BLaER1 (cell line): ENCODE measurements around the gene ALPL.
"Not testable (repeated sequence)": the region's sequence is repeated elsewhere in the genome, so short reads cannot be mapped to it uniquely, and the experiment has no call there.

Experiments
- H3K27ac ChIP-seq: shearing (Covaris generic); formaldehyde crosslinking; 2 replicates; pipeline ENCODE4 v1.8.1; 2022
- H3K27me3 ChIP-seq: shearing (Covaris generic); formaldehyde crosslinking; 2 replicates; pipeline ENCODE4 v1.8.1; 2022
- H3K36me3 ChIP-seq: shearing (Covaris generic); formaldehyde crosslinking; 2 replicates; pipeline ENCODE4 v1.8.1; 2022
- H3K4me1 ChIP-seq: shearing (Covaris generic); formaldehyde crosslinking; 2 replicates; pipeline ENCODE4 v1.8.1; 2022
- H3K4me2 ChIP-seq: shearing (Covaris generic); formaldehyde crosslinking; 2 replicates; pipeline ENCODE4 v1.8.1; 2022
- H3K4me3 ChIP-seq: shearing (Covaris generic); formaldehyde crosslinking; 2 replicates; pipeline ENCODE4 v1.8.1; 2022
- H3K9ac ChIP-seq: shearing (Covaris generic); formaldehyde crosslinking; 2 replicates; pipeline ENCODE4 v1.8.1; 2022
- H3K9me3 ChIP-seq: shearing (Covaris generic); formaldehyde crosslinking; 2 replicates; pipeline ENCODE4 v1.8.1; 2022
- H4K20me1 ChIP-seq: shearing (Covaris generic); formaldehyde crosslinking; 2 replicates; pipeline ENCODE4 v1.8.1; 2022
- Cebpa-rat ChIP-seq: shearing (Covaris generic); IDR thresholded peaks from 2 replicates; pipeline ENCODE4 v1.8.1; 2022

The ALPL gene

DNA sequence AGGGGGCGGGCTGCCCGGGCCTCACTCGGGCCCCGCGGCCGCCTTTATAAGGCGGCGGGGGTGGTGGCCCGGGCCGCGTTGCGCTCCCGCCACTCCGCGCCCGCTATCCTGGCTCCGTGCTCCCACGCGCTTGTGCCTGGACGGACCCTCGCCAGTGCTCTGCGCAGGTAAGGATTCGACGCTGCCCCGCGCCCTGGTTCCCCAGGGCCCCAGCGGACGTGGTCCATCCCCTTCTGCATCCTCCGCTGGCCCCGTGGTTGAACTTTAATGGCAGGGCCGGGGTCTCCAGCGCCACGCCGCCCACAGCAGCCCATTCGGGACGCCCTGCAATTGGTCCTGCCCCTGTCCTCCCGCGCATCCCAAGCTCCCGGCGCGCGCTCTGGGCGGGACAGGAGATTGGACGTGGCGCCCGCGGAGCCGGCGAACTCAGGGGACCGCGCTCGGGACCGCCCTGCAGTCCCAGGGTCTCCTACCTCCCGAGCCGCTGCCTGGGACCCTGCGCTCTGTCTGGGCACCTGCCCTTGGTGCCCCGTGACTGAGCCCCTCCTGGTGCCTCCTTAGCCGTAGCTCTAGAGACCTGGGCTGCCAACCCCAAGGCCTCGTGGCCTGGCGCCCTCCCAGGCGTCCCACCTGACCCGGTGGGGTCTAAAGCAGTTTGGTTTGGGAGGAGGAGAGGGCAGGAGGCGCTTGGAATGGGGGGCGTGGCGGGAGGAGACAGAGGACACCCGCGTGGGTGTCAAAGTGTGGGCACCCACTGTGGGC is at the start of gene ALPL:
Gene ALPL, plus strand, starts transcription at position 73 of the 762 bp plus-strand sequence. CDS start 44,659 bp downstream, outside the sequence.
- Histone ChIP-seq H3K27me3 (peaks cover 29% of the 10 kb centered on the region), H3K4me2 (peak within 1 kb of the TSS; percentile 45), H3K9me3 (no peaks in the 10 kb centered on the region), H3K4me3 (no peak within 1 kb of the TSS), H3K27ac (no peak within 1 kb of the TSS), H3K9ac (no peak within 1 kb of the TSS), H3K4me1 (peaks cover 21% of the 10 kb centered on the region), H4K20me1 (peaks cover 6% of the 10 kb centered on the region; the same call in 1 of the 2 replicates), H3K36me3 (no peaks in the 10 kb centered on the region)
- no peak for TF ChIP-seq Cebpa-rat

DNA sequence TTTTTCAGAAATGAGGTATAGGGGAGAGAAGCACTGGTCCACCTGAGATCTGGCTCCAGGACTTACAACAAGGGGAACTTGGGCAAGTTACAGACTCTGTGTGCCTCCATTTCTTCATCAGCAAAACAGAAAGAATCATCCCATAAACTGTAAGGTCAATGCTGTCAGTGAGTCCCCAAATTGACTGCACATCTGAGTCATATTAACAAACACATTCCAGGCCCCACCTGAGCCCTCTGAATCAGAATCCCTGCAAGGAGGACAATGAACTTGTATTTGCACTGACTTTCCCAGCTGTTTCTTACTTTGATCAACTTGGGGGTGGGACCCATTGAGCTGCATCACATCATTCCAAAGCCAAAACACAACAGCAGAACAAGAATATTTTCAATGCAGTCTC is 44.1 kb upstream of the ALPL start:
- not testable (repeated sequence) for H3K9me3 ChIP-seq, H3K9ac ChIP-seq, H3K27ac ChIP-seq, H3K36me3 ChIP-seq, H4K20me1 ChIP-seq, H3K4me2 ChIP-seq, H3K4me1 ChIP-seq, H3K27me3 ChIP-seq, H3K4me3 ChIP-seq

DNA sequence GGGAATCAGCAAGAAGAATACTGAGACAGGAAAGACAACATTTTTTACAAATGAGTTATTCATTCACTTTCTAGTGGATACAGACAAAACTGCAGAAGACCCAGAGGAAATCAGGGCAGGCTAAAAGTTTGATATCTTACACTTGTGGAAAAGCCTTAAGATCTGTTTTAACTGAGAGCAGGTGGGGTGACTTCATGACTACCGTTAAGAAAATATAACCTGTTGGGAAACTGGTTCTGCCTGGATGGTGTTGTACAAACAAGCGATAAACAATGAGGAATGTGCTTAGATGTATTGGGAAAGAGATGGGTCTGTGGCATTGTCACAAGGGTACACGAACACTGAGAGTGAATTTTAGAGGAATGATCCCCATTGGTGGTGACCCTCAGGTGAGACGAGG is 41.3 kb upstream of the ALPL start:
- H3K9me3 ChIP-seq, H3K27me3 ChIP-seq, H3K36me3 ChIP-seq, H3K4me2 ChIP-seq, H4K20me1 ChIP-seq, H3K4me1 ChIP-seq, H3K4me3 ChIP-seq, H3K27ac ChIP-seq, H3K9ac ChIP-seq: not testable (repeated sequence)

DNA sequence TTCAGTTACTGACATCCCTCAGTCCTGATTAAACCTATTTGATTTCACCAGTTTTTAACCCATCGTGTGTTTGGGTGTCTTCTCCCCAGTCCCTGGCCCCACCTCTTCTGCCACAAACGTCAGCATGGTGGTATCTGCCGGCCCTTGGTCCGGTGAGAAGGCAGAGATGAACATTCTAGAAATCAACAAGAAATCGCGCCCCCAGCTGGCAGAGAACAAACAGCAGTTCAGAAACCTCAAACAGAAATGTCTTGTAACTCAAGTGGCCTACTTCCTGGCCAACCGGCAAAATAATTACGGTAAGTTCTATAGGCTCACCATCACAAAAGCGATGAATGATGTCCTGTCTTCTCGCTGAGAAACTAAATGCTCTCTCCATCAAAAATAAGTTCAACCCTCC is 40.6 kb upstream of the ALPL start:
- Histone ChIP-seq H3K27ac (no peak overlapping the region), H4K20me1 (no peaks in the 10 kb centered on the region), H3K36me3 (0 out of 2 replicates have a peak, but pooled peaks cover 4% of the 10 kb centered on the region), H3K9ac (no peak overlapping the region), H3K4me1 (no peaks in the 10 kb centered on the region), H3K9me3 (no peaks in the 10 kb centered on the region), H3K4me3 (no peak overlapping the region), H3K27me3 (no peaks in the 10 kb centered on the region), H3K4me2 (no peak overlapping the region)
- TF ChIP-seq Cebpa-rat: no peak

DNA sequence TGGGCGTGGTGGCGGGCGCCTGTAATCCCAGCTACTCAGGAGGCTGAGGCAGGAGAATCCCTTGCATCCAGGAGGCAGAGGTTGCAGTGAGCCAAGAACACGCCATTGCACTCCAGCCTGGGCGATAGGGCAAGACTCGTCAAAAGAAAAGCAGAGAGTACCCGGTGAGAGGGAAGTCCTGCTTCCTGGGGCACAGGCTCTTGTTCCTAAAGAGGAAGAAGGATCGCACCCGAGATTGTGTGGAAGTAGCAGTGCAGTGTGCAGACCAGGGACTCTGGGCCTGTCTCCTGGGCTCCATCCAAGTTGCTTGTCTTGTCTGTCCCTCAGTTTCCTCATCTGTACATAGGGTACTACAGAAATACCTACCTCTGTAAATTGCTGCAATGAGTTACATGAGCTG is 39.6 kb upstream of the ALPL start:
- no peak for TF ChIP-seq Cebpa-rat
- no peak overlapping the region for H3K27ac ChIP-seq

DNA sequence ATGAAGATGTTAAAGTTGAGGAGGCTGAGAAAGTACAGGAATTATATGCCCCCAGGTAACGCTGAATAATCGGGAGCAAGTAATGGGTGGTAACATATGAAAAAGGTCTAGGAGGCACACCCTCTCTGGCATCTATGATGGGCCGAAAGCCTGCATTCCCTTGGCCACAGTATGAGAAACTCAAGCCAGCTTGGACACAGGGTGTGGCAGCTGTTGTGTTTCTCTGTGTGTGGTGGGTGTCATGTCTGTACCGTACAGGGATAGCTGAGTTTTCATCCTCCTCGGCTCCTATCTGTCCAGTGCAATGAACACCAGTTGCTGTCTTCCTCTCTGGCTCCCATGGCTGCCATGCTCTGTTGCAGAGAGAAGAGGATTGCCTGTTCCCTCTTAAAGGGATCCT is 36.4 kb upstream of the ALPL start:
- H3K4me2 ChIP-seq: no peak overlapping the region
- no peaks in the 10 kb centered on the region for H3K27me3 ChIP-seq
- no peak overlapping the region for H3K4me3 ChIP-seq
- no peaks in the 10 kb centered on the region for H4K20me1 ChIP-seq
- 0 out of 2 replicates have a peak, but pooled peaks cover 8% of the 10 kb centered on the region for H3K36me3 ChIP-seq
- H3K4me1 ChIP-seq: no peaks in the 10 kb centered on the region
- H3K9me3 ChIP-seq: no peaks in the 10 kb centered on the region
- H3K9ac ChIP-seq: no peak overlapping the region
- no peak overlapping the region for H3K27ac ChIP-seq
- no peak for TF ChIP-seq Cebpa-rat

More for the DNA sequence above, 39.6 kb upstream of the ALPL start:
- Histone ChIP-seq H4K20me1 (no peaks in the 10 kb centered on the region), H3K27me3 (no peaks in the 10 kb centered on the region), H3K9ac (no peak overlapping the region), H3K4me3 (no peak overlapping the region), H3K4me1 (no peaks in the 10 kb centered on the region), H3K4me2 (no peak overlapping the region), H3K36me3 (0 out of 2 replicates have a peak, but pooled peaks cover 6% of the 10 kb centered on the region), H3K9me3 (no peaks in the 10 kb centered on the region)

DNA sequence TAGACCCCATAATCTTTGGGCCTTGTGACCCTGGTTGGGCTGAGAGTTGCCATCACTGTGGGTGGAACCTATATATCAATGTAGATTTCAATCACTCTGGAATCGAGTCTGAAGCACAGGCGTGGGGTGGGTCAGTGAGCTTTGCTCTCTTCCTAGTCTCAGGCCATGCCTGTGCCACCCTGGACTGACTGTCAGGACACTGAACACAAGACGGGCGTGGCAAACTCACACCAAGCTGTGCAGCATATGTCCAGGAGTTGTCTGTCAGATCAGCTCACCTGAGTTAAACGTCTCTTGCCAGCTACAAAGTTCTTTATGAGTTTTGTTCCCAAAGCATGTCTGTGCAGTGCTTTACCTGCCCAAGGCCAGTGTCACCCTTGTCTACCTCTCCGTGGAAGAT is 30.9 kb upstream of the ALPL start:
- H3K27me3 ChIP-seq: no peaks in the 10 kb centered on the region
- no peaks in the 10 kb centered on the region for H4K20me1 ChIP-seq
- H3K4me1 ChIP-seq: no peaks in the 10 kb centered on the region
- H3K27ac ChIP-seq: no peak overlapping the region
- H3K36me3 ChIP-seq: peaks cover 25% of the 10 kb centered on the region
- no peak overlapping the region for H3K4me3 ChIP-seq
- no peak overlapping the region for H3K4me2 ChIP-seq
- no peak for TF ChIP-seq Cebpa-rat
- no peak overlapping the region for H3K9ac ChIP-seq
- no peaks in the 10 kb centered on the region for H3K9me3 ChIP-seq

DNA sequence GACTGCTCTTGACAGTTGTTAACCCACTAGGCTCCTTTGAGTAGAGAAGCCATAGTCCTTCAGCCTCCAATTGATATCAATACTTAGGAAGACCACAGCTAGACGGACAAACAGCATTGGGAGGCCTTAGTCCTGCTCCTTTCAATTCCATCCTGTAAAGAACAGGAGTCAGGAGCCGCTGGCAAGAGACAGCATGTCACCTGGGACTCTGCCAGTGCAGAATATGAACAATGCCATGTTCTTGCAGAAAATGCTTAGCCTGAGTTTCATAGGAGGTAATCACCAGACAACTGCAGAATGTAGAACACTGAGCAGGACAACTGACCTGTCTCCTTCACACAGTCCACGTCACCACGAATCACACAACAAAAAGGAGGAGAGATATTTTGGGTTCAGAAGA is 25.3 kb upstream of the ALPL start:
- H3K36me3 ChIP-seq, H3K9ac ChIP-seq, H3K4me3 ChIP-seq, H3K9me3 ChIP-seq, H3K4me2 ChIP-seq, H3K27ac ChIP-seq, H3K27me3 ChIP-seq, H4K20me1 ChIP-seq: not testable (repeated sequence)
- H3K4me1 ChIP-seq: peaks cover 18% of the 10 kb centered on the region

DNA sequence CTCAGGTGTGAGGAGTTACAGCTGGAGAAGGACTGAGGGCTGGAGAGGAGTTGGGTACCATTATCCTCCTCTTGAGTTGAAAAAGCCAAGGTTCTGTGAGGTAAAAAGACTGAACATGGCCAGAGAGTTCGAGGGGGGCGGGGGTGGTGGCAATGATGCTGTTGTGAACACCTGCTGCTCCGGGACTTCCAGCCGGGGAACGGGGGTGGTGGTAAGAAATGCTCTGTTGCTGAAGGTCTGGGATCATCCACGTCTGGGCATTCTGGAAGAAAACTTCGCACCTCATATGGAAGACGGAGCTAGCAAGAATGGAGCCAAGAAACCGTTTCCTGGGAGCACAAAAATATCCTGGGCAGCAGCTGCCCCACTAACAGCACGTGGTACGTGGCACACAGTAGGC is 20.1 kb upstream of the ALPL start:
- Histone ChIP-seq H3K9me3 (peaks cover 26% of the 10 kb centered on the region), H3K36me3 (no peaks in the 10 kb centered on the region), H3K4me1 (peaks cover 61% of the 10 kb centered on the region), H3K4me3 (no peak overlapping the region), H3K27me3 (no peaks in the 10 kb centered on the region), H3K4me2 (peak overlapping the region; percentile 60), H3K9ac (no peak overlapping the region), H3K27ac (peak overlapping the region; percentile 54; the same call in 1 of the 2 replicates), H4K20me1 (no peaks in the 10 kb centered on the region)
- no peak for TF ChIP-seq Cebpa-rat

DNA sequence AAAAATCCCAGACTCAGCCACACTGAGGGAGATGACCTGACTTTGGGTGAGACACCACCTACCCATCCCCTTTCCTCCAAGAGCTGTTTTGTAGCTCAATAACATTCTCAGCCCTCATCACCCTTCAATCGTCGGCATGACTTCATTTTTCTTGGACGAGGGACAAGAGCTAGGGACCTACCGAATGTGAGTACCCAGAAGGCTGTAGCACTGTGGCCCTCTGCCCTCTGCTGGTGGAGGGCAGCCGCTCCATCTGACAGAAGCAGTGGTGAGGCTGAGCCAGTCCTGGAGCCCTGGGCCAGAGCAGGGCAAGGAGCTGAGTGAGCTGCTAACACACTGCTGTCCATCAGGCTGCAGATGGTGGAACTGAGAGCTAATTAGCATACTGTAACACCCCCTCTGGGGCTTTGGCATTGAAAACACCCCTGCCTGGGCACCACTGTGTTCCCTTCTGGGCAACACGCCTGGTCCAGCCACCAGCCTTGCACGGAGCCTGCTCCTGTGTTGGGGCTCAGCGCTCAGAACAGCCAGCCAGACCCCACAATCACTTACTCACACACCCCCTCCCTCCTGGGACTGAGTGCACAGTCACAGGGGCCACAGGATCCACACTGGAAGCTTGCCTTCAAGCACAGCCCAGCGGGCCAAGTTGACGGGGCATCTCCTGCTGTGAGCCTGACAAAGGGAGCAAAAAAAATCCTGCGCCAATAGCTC is 18.3 kb upstream of the ALPL start:
- Histone ChIP-seq H3K4me1 (peaks cover 61% of the 10 kb centered on the region), H3K9ac (no peak overlapping the region), H3K36me3 (no peaks in the 10 kb centered on the region), H3K4me2 (peak overlapping the region; percentile 80), H3K4me3 (no peak overlapping the region), H3K9me3 (peaks cover 26% of the 10 kb centered on the region), H3K27ac (0 out of 2 replicates have a peak overlapping the region, but pooled peaks have one; percentile 18), H3K27me3 (no peaks in the 10 kb centered on the region), H4K20me1 (no peaks in the 10 kb centered on the region)
- TF ChIP-seq Cebpa-rat: no peak
